Kidney epithelial cell (primary cell): ENCODE data around the gene PLK1. TPM values are rescaled to one million over a fixed set of nuclear protein-coding genes. Genes with fewer than 3 reads are reported as not detected.

Experiments used
- DNase-seq: peaks from one replicate; pipeline ENCODE4 v3.0.0-alpha.2; 2010; ENCODE audit warnings: low read depth
- H3K27me3 ChIP-seq: 2 replicates; pipeline ENCODE4 v1.6.0; 2011; ENCODE audit warnings: low read length; ENCODE audit not compliant: control insufficient read depth, insufficient read depth
- H3K36me3 ChIP-seq: 2 replicates; pipeline ENCODE4 v1.5.1; 2011; ENCODE audit warnings: low read length; ENCODE audit not compliant: control insufficient read depth, insufficient read depth
- H3K4me3 ChIP-seq: 2 replicates; pipeline ENCODE4 v1.5.1; 2011; ENCODE audit warnings: low read depth, mild to moderate bottlenecking, control low read depth, low read length
- total RNA-seq: library from RNA; depleted of rRNA; stranded (reverse); fragments of >200 nt; gene quantifications from 2 replicates; pipeline ENCODE4 v1.2.3, GENCODE V29; 2015
- TF ChIP-seq, protein P1 (sequence below): IDR thresholded peaks from 2 replicates; pipeline ENCODE4 v1.5.1; 2011; ENCODE audit warnings: mild to moderate bottlenecking, moderate library complexity, low read length, control low read depth, inconsistent platforms; ENCODE audit not compliant: insufficient read depth, poor library complexity, severe bottlenecking

The PLK1 gene
- total RNA-seq, 1 donor from 2014 or later: 10.4 TPM

DNA sequence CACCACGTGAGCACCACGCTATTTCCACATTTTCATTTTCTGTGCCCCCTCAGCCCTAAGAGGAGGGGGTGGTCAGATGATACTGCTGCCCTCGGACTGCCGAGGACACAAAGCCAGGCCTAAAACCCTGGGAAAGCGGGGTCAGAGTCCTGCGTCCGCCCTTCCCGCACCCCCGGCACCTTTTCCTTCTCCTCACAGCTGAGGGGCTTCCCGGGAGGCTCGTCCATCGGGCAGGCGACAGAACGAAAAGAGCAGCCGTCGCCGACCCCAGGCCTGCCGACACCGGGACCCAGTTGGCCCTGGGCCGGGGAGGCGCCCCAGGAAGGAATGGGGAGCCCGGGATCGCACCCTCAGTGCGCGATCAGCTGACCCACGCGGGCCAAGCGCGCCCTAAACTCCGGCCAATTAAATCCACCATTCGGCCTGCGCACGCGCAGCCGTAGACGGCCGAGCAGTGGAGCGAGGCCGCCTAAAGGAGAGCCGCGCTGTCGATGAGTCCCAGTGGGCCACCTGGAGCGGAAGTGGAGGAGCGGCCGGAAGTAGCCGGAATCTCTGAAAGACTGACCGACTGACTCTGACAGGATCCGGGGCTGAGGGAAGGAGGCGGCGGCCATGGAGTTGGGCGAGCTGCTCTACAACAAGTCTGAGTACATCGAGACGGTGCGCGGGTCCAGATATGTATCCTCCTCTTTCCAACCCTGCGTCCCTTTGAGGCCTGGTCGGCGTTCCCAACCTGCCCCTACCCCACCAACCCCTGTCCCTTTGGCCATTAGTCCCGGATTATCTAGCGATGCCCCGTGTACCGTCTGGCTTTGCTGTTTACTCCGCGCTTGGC, 37.5 kb upstream of the PLK1 start, which contains the start of the genes DCTN5 and PALB2:
Gene DCTN5 (plus strand): TSS at position 536 of the 835 bp plus-strand sequence. CDS start 77 bp downstream, at position 613.
Gene PALB2 (minus strand): TSS at position 380 of the 835 bp plus-strand sequence. CDS start 153 bp downstream, at position 227.
- peak; percentile 74 for DNase-seq
- no peaks in the 10 kb centered on the region for H3K27me3 ChIP-seq
- TF ChIP-seq, protein P1, sequence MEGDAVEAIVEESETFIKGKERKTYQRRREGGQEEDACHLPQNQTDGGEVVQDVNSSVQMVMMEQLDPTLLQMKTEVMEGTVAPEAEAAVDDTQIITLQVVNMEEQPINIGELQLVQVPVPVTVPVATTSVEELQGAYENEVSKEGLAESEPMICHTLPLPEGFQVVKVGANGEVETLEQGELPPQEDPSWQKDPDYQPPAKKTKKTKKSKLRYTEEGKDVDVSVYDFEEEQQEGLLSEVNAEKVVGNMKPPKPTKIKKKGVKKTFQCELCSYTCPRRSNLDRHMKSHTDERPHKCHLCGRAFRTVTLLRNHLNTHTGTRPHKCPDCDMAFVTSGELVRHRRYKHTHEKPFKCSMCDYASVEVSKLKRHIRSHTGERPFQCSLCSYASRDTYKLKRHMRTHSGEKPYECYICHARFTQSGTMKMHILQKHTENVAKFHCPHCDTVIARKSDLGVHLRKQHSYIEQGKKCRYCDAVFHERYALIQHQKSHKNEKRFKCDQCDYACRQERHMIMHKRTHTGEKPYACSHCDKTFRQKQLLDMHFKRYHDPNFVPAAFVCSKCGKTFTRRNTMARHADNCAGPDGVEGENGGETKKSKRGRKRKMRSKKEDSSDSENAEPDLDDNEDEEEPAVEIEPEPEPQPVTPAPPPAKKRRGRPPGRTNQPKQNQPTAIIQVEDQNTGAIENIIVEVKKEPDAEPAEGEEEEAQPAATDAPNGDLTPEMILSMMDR: no peak
- H3K4me3 ChIP-seq: peak within 1 kb of the TSS; percentile 99
- H3K36me3 ChIP-seq: no peaks in the 10 kb centered on the region

DNA sequence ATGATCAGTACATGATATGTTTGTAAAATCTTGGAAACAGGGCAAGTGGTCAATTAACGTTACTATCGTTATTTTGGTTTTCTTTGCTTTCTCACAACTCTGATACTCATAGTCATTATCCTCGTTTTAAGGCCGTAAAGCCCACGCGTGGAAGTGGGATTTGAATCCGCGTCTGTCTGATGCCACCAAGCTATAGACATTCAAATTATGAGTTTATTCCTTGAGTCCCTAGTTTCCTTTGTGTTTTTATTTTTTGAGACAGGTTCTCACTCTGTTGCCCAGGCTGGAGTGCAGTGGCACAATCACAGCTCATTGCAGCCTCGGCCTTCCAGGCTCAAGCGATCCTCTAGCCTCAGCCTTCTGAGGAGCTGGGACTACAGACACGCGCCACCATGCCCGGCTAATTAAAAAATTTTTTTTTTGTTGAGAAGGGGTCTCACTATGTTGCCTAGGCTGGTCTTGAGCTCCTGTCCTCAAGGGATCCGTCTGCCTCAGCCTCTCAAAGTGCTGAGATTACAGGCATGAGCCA, 36.4 kb upstream of the PLK1 start:
- TF ChIP-seq, protein P1: no peak
- H3K4me3 ChIP-seq: peak overlapping the region; percentile 99
- H3K27me3 ChIP-seq: no peaks in the 10 kb centered on the region
- DNase-seq: no peak
- no peaks in the 10 kb centered on the region for H3K36me3 ChIP-seq

DNA sequence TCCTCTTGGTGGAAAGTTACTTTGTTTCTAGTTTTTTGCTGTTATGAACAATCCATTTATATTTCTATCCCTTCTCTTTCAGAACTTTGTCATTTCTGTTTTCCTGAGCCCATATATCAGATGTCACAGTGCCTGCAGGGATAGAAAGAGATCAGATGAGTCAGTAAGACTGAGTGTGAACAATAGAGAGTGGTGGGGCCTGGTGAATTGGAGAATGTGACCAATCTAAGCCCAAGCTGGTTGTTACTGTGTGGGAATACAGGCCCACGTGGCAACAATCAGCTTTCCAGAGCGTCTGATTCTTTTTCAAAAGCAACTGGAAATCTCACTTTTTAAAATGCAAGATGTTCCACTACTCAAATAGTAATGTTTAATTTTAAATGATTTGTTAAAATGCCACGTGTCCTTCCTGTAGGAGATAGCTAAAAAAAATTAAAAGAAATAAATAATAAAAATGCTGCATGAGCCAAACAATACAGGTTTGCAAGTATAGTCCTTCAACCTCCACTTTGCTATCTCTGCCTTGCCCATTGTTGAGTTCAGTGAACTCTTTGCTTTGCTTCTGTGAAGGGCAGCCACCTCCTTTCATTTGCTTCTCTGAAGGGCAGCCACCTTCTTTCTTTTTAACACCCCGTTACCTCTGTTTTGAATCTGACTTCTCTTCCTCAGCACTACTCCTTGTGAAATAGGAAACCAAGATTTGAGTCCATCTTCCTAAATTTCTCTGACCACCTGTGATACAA, 27.8 kb upstream of the PLK1 start:
- H3K36me3 ChIP-seq: no peaks in the 10 kb centered on the region
- no peak for DNase-seq

DNA sequence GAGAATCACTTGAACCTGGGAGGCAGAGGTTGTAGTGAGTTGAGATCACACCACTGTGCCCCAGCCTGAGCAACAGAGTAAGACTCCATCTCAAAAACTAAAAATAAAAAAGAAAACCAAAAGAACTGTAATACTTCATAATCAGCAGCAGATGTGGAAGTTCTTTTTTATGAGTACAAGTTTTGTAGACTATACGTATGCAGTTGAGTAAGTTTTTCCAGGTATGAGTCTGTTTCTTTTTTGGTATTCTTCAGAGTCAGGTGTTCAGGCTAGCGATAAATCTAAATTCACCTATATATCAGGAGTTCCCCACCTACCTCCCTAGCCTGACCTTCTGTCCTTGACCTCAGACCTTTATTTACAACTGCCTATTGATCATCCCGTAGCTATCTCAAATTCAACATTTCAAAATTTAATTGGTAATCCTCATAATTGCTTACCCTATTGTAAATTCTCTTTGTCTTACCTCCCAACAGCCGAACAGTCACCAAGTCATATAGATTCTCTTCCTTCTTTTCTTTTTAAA, 26.7 kb upstream of the PLK1 start:
- TF ChIP-seq, protein P1: no peak
- Histone ChIP-seq H3K4me3 (no peak overlapping the region), H3K36me3 (no peaks in the 10 kb centered on the region), H3K27me3 (no peaks in the 10 kb centered on the region)
- DNase-seq: no peak

More for the DNA sequence above, 27.8 kb upstream of the PLK1 start:
- TF ChIP-seq, protein P1: no peak
- H3K4me3 ChIP-seq: no peak overlapping the region
- H3K27me3 ChIP-seq: no peaks in the 10 kb centered on the region

DNA sequence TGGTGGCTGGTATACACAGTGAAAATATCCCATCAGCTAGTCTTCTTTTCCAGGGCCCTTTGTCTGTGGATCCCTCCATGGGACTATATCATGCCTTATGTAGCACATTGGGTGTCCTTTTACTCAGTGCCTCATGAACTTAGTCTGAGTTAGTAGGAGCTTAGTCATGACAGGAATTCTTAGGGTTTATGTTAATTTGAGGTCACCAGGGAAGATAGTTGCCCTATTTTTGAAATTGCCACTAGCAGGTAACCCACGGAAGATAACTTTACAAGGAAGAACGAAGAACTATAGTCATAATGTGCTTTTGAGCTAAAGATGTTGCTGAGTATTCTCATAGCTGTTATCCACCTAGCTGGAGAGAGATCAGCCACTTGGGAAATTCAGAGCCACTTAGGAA, 14.8 kb upstream of the PLK1 start:
- no peak for DNase-seq
- Histone ChIP-seq H3K36me3 (peaks cover 3% of the 10 kb centered on the region), H3K27me3 (no peaks in the 10 kb centered on the region), H3K4me3 (no peak overlapping the region)
- TF ChIP-seq, protein P1: no peak
